MV-4-11 (cell line): Measurements from ENCODE around the gene SFN.
"Not testable (repeated sequence)": the region's sequence is repeated elsewhere in the genome, so short reads cannot be mapped to it uniquely, and the experiment has no call there.

Experiments used
- DNase-seq: peaks from one replicate; lab custom pipeline; 2025; lab: John Stamatoyannopoulos, UW

SFN gene

DNA sequence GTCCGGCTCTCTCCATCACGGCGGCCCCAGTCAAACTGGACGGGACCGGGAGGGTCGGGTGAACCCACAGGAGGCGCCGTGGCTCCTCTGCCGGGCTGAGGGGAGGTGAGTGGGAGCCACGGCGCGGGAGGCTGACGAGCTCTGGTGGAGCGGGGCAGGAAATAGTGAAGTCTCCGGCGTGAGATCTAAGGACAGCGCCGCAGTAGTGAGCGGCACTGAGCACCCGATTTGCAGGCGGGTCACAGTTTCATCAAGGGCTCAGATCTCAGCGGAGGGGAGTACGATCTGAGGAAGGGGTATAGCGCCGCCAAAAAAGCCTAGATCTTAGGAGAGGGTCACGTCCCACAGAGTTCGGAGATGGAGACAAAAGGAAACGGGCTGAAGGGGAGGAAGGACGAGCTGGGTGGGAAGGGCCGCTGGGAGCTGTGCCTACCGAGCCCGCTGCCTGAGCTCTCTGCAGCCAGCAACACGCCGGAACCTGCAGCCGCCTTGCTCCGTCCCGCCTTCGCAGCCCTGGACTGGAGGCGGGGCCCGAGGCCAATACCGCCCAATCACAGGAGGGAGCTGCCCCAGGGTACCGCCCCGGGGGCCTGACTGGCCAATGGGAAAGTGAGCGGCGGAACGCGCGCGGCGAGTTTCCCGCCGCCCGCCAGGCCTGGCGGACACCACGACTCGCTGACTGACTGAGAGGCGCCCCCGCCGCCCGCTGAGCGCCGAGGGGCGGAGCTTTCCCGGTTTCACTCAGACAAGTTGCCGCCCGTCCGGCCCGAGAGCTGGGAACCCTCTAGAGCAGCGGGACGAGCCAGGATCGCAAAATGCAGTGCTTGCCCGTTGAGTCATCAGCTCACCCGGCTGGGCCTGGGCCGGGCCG, 1.9 kb downstream of the SFN start:
- DNase-seq = peak; percentile 96

DNA sequence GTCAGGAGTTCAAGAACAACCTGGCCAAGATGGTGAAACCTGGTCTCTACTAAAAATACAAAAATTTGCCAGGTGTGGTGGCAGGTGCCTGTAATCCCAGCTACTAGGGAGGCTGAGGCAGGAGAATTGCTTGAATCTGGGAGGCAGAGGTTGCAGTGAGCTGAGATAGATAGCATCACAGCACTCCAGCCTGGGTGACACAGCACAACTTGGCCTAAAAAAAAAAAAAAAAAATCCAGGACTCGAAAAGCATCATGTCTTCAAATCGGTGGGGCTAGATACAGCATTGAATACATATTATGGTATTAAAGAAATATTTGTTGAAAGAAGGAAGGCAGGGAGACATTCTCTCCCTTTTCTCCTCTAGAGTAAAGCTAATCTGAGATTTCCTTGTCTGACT, 10.1 kb downstream of the SFN start:
- not testable (repeated sequence) for DNase-seq

DNA sequence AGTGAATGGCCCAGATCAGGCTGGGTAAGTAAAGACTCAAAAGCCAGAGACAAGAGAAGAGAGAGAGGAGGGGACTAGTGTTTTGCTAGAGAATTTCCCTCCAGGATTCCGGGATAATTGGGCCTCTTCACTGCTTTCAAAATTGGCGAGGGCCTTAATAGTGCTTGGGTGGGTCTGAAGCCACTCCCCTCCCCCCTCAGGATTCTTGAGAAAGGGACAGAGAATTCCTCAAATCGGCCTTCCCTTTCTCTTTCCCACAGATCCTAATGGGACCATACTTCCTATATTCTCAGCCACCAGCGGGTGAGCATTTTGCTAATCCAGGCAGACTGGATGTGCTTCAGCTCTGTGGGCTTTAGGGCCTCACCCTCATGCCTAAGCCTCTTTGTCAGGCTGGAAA, 11.9 kb downstream of the SFN start:
- DNase-seq = no peak

DNA sequence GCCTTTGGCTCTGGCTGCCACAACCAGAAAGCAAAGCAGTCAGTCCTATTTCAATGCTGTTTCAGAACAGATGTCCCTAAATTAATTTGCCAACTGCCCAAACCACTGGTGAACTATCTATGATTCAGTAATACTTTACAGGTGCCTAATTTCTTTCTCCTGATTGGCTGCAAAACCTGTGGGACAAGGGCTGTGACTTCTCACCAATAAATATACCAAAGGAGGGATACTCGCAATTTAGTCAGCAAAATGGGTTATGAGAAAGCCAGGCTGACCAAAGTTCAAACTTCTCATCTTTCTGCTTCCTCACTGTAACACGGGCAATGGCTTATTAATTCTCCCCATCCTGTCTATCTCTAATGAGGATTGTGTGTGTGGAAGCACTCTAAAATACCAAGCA, 14.4 kb downstream of the SFN start:
- no peak for DNase-seq

DNA sequence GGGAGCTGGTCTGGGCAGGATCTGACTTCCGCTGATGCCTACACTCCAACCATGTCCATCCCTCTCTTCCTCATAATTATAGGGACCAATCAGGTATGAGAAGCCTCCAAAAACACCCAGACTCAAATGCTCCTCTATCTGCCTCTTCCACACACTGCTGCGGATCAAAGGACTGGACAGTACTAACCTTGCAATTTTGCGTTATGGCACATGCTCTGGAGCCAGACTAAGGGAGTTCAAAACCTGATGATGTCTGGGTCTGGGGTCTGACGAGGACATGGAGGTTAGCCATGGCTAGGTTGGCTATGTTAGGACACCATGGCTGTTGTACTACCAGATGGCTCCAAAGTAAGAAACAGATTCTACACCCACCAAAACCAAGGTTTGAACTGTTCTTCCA, 16.8 kb downstream of the SFN start:
- no peak for DNase-seq

DNA sequence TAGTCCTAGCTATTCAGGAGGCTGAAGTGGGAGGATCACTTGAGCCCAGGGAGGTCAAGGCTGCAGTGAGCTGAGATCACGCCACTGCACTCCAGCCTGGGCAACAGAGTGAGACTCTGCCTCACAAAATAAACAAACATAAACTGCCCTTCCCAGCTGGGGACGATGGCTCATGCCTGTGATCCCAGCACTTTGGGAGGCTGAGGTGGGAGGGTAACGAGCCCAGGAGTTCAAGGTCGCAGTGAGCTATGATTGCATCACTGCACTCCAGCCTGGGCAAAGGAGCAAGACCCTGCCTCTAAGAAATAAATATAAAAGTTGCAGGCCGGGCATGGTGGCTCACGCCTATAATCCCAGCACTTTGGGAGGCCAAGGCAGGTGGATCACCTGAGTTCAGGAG, 18.7 kb downstream of the SFN start:
- DNase-seq = not testable (repeated sequence)

DNA sequence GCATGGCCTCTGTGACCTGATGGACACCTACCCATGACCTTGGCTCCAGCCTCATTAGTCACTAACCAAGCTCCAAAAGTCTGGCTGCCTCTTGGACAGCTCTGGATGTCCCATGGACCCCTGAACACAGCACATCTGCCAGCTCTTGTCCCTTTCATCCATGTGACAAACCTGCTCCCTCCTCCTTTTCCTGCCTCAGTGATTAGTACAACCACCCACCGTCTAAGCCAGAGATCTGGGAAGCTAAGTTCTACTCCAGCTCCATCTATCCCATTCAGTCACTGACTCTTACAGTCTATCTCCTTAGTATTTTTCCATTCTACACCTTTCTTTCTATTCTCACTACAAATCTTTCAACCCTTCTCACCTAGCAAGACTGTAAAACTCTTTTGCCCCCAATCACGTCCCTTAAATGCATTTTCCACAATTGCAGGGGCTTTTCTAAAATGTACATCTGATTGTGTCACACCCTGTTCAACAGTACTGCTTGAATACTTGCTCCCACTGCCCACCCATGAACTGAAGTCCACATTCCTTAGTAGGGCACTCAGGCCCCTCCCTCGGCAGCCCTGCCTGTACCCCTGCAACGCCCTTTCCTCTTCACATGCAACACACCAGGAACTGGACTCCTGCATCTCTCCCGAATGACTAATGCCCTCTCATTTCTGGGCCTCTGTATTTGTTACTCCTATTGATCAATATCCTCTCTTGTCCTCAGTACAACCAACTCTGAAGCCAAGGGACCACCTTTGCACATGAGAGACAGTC, 19.9 kb downstream of the SFN start:
- DNase-seq = no peak

DNA sequence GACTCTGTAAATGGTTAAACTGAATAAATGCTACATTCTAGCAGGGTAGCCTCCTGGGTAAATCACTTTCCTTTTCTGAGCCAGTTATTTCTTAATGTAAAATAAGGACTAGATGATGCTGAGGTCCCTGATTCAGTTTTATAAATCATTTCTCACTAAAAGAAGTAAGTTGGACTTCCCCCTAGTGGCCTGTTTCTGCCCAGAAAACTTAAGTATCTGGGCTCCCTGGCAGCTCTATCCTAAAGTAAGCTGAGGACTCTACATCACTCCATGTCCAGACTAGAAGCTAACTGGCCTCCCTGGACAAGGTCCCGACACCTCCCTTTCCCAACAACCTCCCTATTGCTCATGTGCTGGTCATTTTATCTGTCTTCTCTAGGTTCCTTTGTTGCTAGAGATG, 24.2 kb downstream of the SFN start:
- DNase-seq = peak; percentile 22

DNA sequence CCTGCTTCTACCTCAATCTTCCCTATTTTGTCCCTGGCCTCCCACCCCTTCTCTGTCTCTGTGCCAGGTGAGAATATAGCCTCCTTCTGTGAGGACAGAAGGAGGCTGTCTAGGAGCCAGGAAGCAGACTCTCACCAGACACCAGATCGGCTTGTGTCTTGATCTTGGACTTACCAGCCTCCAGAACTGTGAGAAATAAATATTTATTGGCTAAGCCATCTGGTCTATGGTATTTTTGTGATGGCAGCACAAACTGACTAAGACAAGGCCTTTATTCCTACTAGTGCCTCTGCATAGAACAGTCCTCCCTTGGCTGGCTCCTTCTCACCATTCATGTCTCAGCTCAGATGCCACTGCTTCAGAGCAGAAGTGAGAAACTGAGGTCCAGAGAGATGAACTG, 25.3 kb downstream of the SFN start:
- DNase-seq = no peak

DNA sequence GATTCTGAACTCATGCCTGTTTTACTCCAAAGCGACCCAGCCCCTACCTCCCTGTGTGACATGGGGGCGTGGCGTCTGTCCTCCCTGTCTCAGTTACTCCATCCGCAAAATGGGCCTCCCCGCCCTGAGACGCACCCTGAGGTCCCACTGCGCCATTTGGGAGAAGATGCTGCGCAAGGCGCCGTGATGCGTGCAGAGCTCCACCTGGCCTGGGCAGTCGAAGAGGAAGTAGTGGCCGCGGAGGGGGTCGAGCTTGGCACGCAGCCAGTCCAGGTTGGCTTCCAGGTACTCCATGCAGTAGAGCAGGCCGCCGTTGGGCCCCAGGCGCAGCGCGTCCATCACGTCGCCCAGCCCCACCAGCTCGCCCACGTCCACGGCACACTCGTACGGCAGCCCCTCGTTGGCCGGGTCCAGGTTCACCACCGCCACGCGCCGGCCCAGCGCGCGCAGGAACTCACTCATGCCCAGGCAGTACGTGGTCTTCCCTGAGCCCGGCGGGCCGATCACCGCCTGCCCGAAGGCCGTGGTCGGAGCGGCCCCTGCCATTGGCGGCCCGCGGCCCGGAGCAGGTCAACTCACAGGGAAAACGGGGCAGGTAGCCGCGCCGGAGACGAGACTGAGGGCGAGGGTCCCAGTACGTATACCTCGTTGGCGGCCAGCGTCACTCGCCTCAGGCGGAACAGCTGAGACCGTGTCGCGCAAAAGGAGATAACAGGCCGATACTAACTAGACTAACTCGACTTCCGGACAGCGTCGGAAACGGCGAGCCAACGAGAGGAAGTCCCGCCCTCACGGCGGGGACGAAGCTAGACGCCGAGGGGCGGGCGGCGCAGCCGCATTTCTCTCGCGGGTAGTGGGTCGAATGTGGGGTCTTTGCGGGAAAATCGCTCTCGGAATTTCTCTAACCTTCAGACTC, 26.9 kb downstream of the SFN start, which contains the start of gene GPN2:
TSS of gene GPN2 (minus strand) at position 733 of the 916 bp plus-strand sequence. CDS start at position 546, 187 bp downstream.
- peak; percentile 61 for DNase-seq

DNA sequence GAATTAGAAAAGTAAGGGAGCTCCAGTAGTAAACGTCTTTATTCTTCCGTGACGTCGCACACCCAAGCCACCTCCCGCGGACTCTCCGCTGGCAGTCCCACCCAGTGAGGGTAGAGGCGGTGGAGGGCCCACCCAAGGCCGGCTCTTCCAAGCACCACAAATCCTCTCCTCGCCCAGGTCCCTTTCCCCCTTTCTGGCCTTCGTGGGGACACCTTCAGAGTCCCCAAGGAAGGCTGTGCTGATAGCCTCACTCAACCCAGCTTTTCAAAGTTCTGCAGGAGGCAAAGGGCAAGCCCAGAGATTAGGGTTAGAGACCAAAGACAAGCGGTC, 27.5 kb downstream of the SFN start:
- DNase-seq = no peak

DNA sequence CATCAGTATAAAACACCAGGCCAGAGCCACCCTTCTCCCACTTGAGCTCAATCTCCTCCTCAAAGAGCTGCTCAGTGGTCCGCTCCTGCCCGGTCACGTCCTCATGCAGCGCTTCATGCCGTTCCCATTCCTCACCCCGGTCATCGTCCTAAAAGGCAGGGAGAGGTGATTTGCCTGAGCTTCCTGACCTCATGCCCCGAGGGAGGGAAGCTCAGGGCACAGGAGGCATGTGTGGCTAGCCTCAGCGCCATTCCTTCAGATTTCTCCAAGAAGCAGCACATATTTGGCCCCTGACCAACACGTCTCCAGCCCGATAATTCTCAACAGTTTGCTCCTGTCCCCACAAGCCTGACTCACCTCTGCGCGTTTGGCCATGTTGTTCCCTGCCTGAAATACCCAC, 31.3 kb downstream of the SFN start:
- no peak for DNase-seq

DNA sequence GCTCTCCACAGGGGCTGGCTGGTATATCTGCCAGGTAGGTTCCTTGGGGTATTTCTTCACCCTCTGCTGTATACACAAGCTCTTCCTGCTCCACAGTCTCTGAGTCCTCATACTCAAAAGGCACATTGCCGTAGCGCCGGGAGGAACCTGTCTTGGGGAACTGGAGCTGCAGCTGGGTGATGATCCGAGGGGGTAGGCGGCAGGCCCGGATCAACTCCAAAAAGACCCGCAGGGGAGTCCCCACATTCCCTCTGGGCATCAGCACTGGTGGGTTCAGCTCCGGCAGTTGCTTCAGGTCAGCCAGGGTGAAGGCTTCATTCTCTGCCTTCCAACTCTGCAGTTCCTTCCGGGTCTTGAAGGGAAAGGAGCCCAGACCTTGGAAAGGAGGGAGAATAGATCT, 34.4 kb downstream of the SFN start:
- DNase-seq = no peak

DNA sequence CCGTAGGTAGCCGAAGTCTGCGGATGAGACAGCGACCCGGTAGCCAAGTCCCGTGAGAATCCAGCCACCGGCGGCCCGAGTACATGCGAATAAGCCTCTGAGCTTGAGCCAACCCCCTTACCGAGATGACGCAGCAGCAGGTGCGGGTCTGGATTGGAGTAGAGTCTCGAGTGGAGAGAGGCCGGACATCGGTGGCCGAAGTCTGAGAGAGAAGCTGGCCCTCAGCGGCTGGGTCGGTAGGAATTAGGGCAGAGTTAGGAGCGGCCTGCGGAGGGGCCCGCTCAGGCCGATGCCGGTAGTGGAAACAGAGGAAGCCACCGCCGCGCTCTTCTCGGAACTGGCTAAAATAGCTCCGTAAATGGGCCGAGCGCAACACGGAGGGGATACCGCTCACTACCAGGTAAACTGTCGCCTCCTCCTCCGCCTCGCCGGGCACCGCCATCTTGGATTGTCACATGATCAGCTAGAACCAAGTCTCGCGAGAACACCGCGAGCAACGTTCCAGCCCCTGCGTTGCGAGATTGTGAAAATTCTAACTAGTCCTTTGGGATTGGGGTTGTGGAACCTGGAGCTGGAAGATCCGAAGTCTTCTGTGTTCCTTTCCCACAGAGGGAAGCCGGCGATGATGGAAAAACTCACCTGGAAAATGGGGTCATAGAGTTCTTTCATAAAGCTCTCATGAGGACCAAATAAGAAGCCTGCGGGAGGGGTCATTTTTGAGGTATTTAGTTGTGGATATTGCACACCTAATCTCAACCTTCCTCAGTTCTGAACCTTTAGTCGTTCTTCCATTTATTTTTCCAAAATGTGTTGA, 37.3 kb downstream of the SFN start, which contains the start of gene GPATCH3:
TSS of gene GPATCH3 (minus strand) at position 467 of the 814 bp plus-strand sequence. CDS start at position 442, 25 bp downstream.
- DNase-seq = peak; percentile 78

DNA sequence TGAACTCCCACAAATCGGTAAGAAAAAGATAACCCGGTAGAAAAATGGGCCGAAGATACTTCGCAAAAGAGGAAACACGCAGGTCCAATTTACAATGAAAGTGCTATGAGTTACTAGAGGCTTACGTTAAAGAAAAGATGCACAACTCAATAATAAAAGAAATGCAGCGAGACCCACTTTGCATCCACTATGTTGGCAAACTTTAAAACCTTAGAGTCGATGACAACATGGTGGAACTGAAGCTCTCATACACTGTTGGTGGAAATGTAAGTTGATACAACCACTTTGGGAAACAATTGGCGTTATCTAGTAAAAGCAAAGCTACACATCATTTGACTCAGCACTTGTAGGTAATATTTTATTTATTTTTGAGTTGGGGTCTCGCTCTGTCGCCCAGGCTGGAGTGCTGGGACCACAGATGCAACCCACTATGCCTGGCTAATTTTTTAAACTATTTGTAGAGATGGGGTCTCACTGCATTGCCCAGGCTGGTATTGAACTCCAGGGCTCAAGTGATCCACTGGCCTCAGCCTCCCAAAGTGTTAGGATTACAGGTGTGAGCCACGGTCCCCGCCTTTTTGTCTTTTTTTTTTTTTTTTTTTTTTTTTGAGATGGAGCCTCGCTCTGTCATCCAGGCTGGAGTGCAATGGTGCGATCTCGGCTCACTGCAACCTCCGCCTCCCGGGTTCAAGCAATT, 38.0 kb downstream of the SFN start:
- DNase-seq = no peak

DNA sequence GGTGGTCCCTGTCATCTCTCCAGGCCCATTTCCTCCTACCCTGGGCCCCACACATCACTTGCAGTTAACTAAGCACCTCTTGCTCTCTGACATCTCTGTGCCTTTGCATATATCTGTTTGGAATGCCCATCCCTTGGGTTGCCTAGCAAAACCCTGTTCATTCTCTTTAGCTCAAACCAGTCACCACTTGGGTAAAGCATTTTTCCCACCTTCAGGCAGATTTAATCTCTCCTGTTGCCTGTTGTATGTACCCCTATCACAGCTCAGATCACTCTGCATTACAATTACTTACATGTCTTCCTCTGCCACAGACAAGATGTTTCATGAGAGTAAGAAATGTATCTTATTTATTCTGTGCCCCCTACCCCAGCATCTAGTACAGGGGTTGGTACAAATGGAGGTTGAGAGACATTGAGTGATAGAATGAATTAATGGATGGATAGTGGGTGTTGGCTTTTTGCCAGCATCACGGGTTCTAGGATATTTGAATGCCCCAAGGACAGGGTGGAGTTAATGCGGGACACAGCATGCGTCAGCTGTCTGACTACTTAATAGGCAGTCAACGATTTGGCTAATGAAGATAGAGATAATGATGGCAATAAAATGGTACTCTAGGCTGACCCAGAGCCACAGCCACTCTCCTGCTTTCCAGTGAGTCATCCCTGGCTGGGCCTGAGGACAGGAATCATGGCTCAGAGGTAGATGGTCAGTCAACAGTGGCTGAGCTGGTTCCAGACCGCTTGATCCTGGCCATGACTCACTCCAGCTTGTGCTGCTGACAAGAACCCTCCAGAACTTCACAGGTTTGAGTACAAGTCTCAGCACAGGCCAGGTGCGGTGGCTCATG, 44.3 kb downstream of the SFN start:
- no peak for DNase-seq

DNA sequence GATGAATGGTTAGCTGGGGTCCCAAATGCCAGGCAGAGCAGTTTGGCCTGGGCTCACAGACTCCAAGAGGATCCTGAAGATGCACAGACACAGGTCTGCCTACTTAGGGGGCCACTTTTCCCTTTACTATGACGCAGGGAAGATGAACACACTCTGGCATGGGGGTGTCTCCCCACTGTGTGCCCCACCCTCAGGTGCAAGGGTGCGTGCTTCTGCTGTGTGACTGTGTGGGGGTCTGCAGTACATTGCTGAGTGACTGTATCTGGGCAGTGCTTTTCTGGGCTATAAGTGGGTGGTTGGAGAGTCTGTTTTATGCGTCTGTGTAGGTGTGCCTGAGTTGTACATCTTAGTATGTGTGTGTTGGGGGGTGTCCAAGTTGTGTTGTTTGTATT, 47.0 kb downstream of the SFN start:
- no peak for DNase-seq

DNA sequence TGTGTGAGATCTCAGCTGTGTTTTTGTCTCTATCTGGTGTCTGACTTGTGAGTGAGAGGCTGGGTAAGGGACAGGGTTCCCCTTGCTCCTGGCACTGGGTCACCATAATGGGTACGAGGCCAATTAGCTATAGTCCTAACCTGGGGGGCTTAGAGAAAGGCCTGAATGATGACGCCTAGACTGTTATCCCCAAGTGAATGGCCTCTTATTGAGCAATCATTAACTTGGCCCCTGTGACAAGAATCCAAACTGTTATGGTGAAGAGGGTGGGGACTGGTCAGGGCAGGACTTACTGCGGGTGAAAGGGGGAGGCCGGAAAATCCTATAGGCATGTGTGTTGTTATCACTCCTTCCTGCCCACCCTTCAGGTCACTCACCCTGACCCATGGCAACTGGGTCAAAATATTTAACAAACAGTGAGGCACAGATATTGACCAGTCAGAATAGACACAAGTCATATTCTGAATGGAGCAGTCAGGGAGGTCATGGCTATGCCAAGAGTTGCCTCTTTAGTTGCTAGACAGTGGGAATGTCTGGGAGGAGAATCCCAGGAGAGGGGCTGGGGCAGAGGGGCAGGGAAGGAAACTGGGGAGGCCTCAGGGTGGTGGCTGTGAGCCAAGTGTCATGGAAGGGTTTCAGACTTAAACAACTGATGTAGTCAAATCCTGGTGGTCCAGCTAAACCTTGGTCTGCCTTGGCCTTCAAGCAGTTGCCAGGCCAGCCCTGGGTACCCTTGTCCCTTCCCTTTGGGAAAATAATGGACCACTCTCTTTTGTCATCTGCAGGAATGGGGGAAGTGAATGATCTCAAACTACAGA, 47.6 kb downstream of the SFN start:
- no peak for DNase-seq
